GM23248 (cell line): ENCODE measurements around the gene GSE1. TPM values are rescaled to one million over a fixed set of nuclear protein-coding genes. Genes with fewer than 3 reads are reported as not detected.

ENCODE experiments used
- DNase-seq: peaks from one replicate; pipeline ENCODE4 v3.0.0-alpha.2; 2015
- H2AFZ ChIP-seq: fragments of 200-600 bp; sonication (generic); 2 replicates; pipeline ENCODE4 v1.6.1; 2016; ENCODE audit warnings: antibody characterized with exemption
- H3F3A ChIP-seq: fragments of 200-600 bp; sonication (generic); 2 replicates; pipeline ENCODE4 v1.6.1; 2016; ENCODE audit warnings: mild to moderate bottlenecking, antibody characterized with exemption, mixed run types; ENCODE audit not compliant: insufficient read depth
- H3K27ac ChIP-seq: fragments of 200-600 bp; sonication (generic); 2 replicates; pipeline ENCODE4 v1.5.1; 2016; ENCODE audit warnings: mild to moderate bottlenecking
- H3K27me3 ChIP-seq: fragments of 200-600 bp; sonication (generic); replicated peaks from 2 replicates; pipeline ENCODE4 v1.6.1; 2016; ENCODE audit warnings: mild to moderate bottlenecking; ENCODE audit not compliant: insufficient read depth
- H3K36me3 ChIP-seq: fragments of 200-600 bp; sonication (generic); 2 replicates; pipeline ENCODE4 v1.6.1; 2016; ENCODE audit warnings: low read depth, mild to moderate bottlenecking
- H3K4me1 ChIP-seq: fragments of 200-600 bp; sonication (generic); 2 replicates; pipeline ENCODE4 v1.6.1; 2016; ENCODE audit warnings: mild to moderate bottlenecking; ENCODE audit not compliant: insufficient read depth
- H3K4me2 ChIP-seq: fragments of 200-600 bp; sonication (generic); one replicate; pipeline ENCODE4 v1.6.1; 2016; ENCODE audit warnings: mild to moderate bottlenecking; ENCODE audit not compliant: unreplicated experiment
- H3K4me3 ChIP-seq: fragments of 200-600 bp; sonication (generic); 2 replicates; pipeline ENCODE4 v1.5.1; 2016; ENCODE audit warnings: mild to moderate bottlenecking
- H3K79me2 ChIP-seq: fragments of 200-600 bp; sonication (generic); 2 replicates; pipeline ENCODE4 v1.6.1; 2016; ENCODE audit warnings: mild to moderate bottlenecking; ENCODE audit not compliant: insufficient read depth
- H3K9ac ChIP-seq: fragments of 200-600 bp; sonication (generic); 2 replicates; pipeline ENCODE4 v1.6.1; 2016; ENCODE audit warnings: mild to moderate bottlenecking
- H3K9me2 ChIP-seq: fragments of 200-600 bp; sonication (generic); 2 replicates; pipeline ENCODE4 v1.6.1; 2016; ENCODE audit warnings: mixed run types, mild to moderate bottlenecking, moderate library complexity; ENCODE audit not compliant: insufficient read depth
- H3K9me3 ChIP-seq: fragments of 200-600 bp; sonication (generic); one replicate; pipeline ENCODE4 v1.6.1; 2017; ENCODE audit warnings: low read depth
- H4K20me1 ChIP-seq: fragments of 200-600 bp; sonication (generic); 2 replicates; pipeline ENCODE4 v1.6.0; 2016; ENCODE audit not compliant: insufficient read depth
- EZH2 ChIP-seq: fragments of 200-600 bp; sonication (generic); IDR thresholded peaks from 2 replicates; pipeline ENCODE4 v1.6.1; 2018; ENCODE audit warnings: antibody characterized with exemption, mild to moderate bottlenecking; ENCODE audit not compliant: insufficient read depth, poor library complexity, severe bottlenecking
- EZH2phosphoT487 ChIP-seq: fragments of 200-600 bp; sonication (generic); IDR thresholded peaks from 2 replicates; pipeline ENCODE4 v1.6.1; 2018; ENCODE audit warnings: antibody characterized with exemption, moderate library complexity, mild to moderate bottlenecking, low read depth; ENCODE audit not compliant: insufficient read depth
- WGBS, 2 experiments: methylation state at CpG; one replicate each; pipeline ENCODE4 v1.1.6; 2015 to 2017; ENCODE audit warnings: low lambda C conversion rate in 2 of 2, low coverage in 1 of 2; ENCODE audit errors: missing lambda C conversion rate in 2 of 2; 5-methylcytosine and 5-hydroxymethylcytosine counted together
- in situ Hi-C: fragments of 300-500 bp; cut with MboI; formaldehyde crosslinking; loops from 2 replicates; pipeline ENCODE4 v1.15.0; 2020
- polyA plus RNA-seq: library from polyadenylated mRNA; unstranded; fragments of >200 nt; fragmentation: Nextera tagmentation; extraction: Ambion mirVana; gene quantifications from 2 replicates; pipeline ENCODE4 v1.2.1, GENCODE V29; 2016
- total RNA-seq: library from RNA; depleted of rRNA; stranded (reverse); fragments of >200 nt; shearing (Covaris generic); gene quantifications from 2 replicates; pipeline ENCODE4 v1.2.3, GENCODE V29; 2014

Gene GSE1
- total and polyA plus RNA-seq, 2 experiments from 2014 or later, result 11.6 to 35.1 TPM

DNA sequence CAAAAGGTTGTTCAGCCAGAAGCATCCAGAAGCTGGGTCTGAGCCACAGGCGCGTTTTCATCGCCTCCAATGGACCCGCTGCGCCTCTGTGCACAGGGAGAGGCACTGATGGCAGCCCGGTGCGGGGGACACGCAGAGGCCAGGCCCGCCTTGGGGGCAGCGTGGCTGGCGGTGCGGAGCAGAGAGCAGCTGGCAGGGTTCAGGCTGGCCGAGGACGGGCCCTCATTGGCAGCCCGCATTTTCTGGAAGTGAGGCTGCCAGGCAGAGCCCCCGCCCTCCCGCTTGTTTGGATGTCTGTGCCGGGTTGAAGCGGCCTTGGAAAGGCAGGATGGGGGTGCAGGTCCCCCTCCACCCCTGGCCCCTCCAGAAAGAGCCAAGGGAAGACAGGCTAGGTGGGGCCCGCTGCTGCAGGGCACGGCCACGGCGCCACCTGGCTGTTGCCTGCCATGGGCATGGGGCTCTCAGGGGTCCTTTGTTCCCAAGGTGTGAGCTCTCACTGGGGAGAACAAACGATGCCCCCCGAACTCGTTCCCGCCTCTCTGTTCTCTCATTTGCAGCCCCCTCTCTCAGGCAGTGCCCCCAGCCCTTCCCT is 18.8 kb downstream of the GSE1 start:
- H4K20me1 ChIP-seq, result no peaks in the 10 kb centered on the region; the same call in 1 of the 2 replicates
- no peaks in the 10 kb centered on the region for H3K27me3 ChIP-seq
- no peak overlapping the region for H2AFZ ChIP-seq
- TF ChIP-seq EZH2phosphoT487 (no peak), EZH2 (no peak)
- in situ Hi-C loops, result no loop called here
- no peak overlapping the region for H3K9ac ChIP-seq
- no peaks in the 10 kb centered on the region for H3K4me1 ChIP-seq
- H3K36me3 ChIP-seq, result no peaks in the 10 kb centered on the region
- peaks cover 97% of the 10 kb centered on the region for H3K79me2 ChIP-seq
- no peaks in the 10 kb centered on the region for H3F3A ChIP-seq
- H3K4me3 ChIP-seq, result no peak overlapping the region
- H3K27ac ChIP-seq, result no peak overlapping the region
- no peak overlapping the region for H3K4me2 ChIP-seq
- no peaks in the 10 kb centered on the region for H3K9me3 ChIP-seq
- H3K9me2 ChIP-seq, result no peaks in the 10 kb centered on the region
- 88 to 89% methylated on average over 22 to 27 of the region's 27 CpGs for WGBS, 2 experiments
- DNase-seq, result no peak

DNA sequence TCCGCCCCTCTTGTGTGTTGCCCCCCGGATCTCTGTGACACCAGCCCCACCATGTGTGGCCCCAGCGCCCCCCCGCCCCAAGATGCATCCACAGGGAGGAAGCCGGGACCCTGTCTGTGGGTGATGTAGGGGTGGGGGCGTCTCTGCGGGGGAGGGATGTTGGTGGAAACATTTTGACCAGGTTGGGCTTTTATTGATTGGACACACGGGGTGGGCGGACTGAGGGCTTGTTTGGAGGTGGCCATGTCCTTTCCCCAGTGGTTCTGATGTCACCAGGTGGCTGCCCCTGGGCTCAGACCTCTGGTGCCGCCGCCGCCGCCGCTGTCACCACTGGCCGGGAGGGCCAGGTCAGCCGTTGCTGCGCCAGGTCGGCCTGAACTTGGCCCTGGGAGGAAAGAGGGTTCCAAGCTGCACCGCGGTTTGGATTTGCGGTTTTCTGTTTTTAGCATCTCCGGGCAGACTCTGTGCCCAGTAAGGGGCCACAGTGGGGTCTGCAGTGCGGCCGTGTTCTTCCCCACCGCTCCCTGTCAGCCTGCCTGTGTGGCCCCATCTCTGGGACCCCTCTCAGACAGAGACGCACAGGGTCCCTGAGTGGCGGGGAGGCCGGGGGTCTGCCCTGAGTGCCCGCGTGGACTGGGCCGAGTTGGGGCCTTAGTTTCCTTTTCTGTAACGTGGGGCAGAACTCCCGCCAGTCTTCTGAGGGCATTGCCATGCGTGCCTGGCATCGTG is 19.8 kb downstream of the GSE1 start:
- no peaks in the 10 kb centered on the region for H3K4me1 ChIP-seq
- no peaks in the 10 kb centered on the region for H3K27me3 ChIP-seq
- no peak overlapping the region for H3K4me3 ChIP-seq
- WGBS, 2 experiments, result 92 to 95% methylated on average over 19 to 35 of the region's 35 CpGs
- H4K20me1 ChIP-seq, result no peaks in the 10 kb centered on the region; the same call in 1 of the 2 replicates
- H3K27ac ChIP-seq, result no peak overlapping the region
- no peaks in the 10 kb centered on the region for H3K36me3 ChIP-seq
- no peaks in the 10 kb centered on the region for H3K9me3 ChIP-seq
- no peaks in the 10 kb centered on the region for H3F3A ChIP-seq
- H3K9me2 ChIP-seq, result no peaks in the 10 kb centered on the region
- no peak overlapping the region for H3K4me2 ChIP-seq
- in situ Hi-C loops, result no loop called here
- no peak overlapping the region for H2AFZ ChIP-seq
- DNase-seq, result no peak
- H3K9ac ChIP-seq, result no peak overlapping the region
- H3K79me2 ChIP-seq, result peaks cover 99% of the 10 kb centered on the region
- TF ChIP-seq EZH2phosphoT487 (no peak), EZH2 (no peak)

DNA sequence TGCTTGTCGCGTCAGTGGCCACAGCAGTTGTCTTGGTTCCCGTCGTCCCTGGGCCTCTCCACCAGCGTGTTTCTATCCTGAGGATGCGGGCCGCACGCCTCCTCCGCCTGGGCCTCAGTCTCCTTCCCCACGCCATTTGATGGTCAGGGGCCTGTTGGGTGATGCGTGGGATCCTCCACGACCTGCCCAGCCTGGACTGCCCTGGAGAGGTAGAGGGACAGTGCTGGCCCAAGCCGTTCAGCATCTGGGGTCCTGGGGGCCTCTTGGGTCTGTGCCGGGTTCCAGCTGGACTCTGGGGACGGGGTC is 20.3 kb downstream of the GSE1 start:
- H3K9me3 ChIP-seq, result no peaks in the 10 kb centered on the region
- H3K27ac ChIP-seq, result no peak overlapping the region
- no peak overlapping the region for H3K4me2 ChIP-seq
- 93 to 95% methylated on average over 15 of the region's 15 CpGs for WGBS, 2 experiments
- H3K9ac ChIP-seq, result no peak overlapping the region
- H3K36me3 ChIP-seq, result no peaks in the 10 kb centered on the region
- no peak overlapping the region for H2AFZ ChIP-seq
- no peak for DNase-seq
- peaks cover 97% of the 10 kb centered on the region for H3K79me2 ChIP-seq
- TF ChIP-seq EZH2, result no peak
- TF ChIP-seq EZH2phosphoT487, result no peak
- H4K20me1 ChIP-seq, result no peaks in the 10 kb centered on the region; the same call in 1 of the 2 replicates
- no peaks in the 10 kb centered on the region for H3K27me3 ChIP-seq
- no peaks in the 10 kb centered on the region for H3F3A ChIP-seq
- H3K4me3 ChIP-seq, result no peak overlapping the region
- no peaks in the 10 kb centered on the region for H3K9me2 ChIP-seq
- in situ Hi-C loops, result no loop called here
- no peaks in the 10 kb centered on the region for H3K4me1 ChIP-seq

- no peaks in the 10 kb centered on the region; the same call in 1 of the 2 replicates for H4K20me1 ChIP-seq
- no peak overlapping the region for H3K4me2 ChIP-seq
- H3K9me2 ChIP-seq, result no peaks in the 10 kb centered on the region
- DNase-seq, result no peak
- no peaks in the 10 kb centered on the region for H3K36me3 ChIP-seq
- H3K27ac ChIP-seq, result no peak overlapping the region
- 97 to 99% methylated on average over 19 to 35 of the region's 35 CpGs for WGBS, 2 experiments
- H3K79me2 ChIP-seq, result peaks cover 95% of the 10 kb centered on the region
- H2AFZ ChIP-seq, result no peak overlapping the region
- TF ChIP-seq EZH2 (no peak), EZH2phosphoT487 (no peak)
- H3K4me1 ChIP-seq, result no peaks in the 10 kb centered on the region
- in situ Hi-C loops, result no loop called here
- H3K9ac ChIP-seq, result no peak overlapping the region
- no peaks in the 10 kb centered on the region for H3K27me3 ChIP-seq
- H3F3A ChIP-seq, result no peaks in the 10 kb centered on the region
- no peak overlapping the region for H3K4me3 ChIP-seq
- H3K9me3 ChIP-seq, result no peaks in the 10 kb centered on the region
Measured at GRCh38 chr16:85633888-85634287, 20.8 kb downstream of the GSE1 start.
